Erythroblast (primary cell): ENCODE data around the gene ZNF778.

ENCODE experiments used
- GATA1 ChIP-seq: IDR thresholded peaks from 2 replicates; pipeline ENCODE4 v1.6.1; 2011; ENCODE audit warnings: low read depth, mild to moderate bottlenecking, control low read depth, low read length, moderate library complexity
- POLR2A ChIP-seq: IDR thresholded peaks from 2 replicates; pipeline ENCODE4 v1.6.1; 2011; ENCODE audit warnings: mild to moderate bottlenecking, low read length

DNA sequence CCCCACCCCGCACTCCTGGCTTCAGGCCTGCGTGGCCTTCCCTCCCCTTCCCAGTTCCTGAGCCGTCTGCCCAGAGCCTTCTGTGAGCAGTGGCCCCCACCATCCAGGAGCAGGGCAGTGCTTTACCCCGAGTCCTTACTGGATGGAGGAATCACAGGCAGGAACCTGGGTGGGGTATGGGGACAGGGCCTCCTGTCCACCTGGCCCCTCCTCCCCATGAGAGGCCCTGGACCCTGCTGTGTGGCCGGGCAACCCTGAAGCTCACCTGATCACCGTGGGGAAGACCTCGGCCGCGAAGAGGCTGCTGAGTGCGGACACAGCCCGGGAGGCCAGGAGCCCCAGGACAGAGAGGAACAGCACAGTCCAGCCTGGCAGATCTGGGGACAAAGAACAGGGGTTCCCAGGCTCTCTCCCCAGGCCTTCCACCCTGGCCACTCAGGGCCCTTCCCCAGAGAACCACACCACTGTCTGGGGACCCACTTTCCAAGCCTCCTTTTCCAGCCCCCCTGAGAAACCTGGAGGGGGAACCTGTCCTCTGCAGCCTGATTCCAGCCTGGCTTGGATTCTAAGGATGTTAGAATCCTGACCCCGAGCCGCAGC is 20.4 kb upstream of the ZNF778 start:
- no peak for TF ChIP-seq POLR2A
- no peak for TF ChIP-seq GATA1
